GM18499 (cell line): ENCODE measurements around the gene TRAFD1.
"Not testable (repeated sequence)": the region's sequence is repeated elsewhere in the genome, so short reads cannot be mapped to it uniquely, and the experiment has no call there.

Experiments used
- ATAC-seq: cut with Tn5 transposase; IDR thresholded peaks from one replicate; pipeline ENCODE4 v1.9.1; 2021; ENCODE audit warnings: moderate number of reproducible peaks; ENCODE audit not compliant: insufficient read depth, unreplicated experiment

TRAFD1 gene

GRCh38 chr12:112125250-112125999 is at the start of gene TRAFD1:
Gene TRAFD1 (plus strand): TSS chr12:112125560. CDS start chr12:112130523, 4,963 bp downstream.
- peak; percentile 74 for ATAC-seq

GRCh38 chr12:112087055-112087850 is 38.1 kb upstream of the TRAFD1 start:
- ATAC-seq = no peak

- ATAC-seq = no peak
These were observed 37.5 kb upstream of the TRAFD1 start for GRCh38 chr12:112087851-112088250.

GRCh38 chr12:112091563-112091962 is 33.8 kb upstream of the TRAFD1 start:
- ATAC-seq = no peak

GRCh38 chr12:112096070-112096469 is 29.3 kb upstream of the TRAFD1 start:
- ATAC-seq = no peak

GRCh38 chr12:112096667-112097066 is 28.7 kb upstream of the TRAFD1 start:
- no peak for ATAC-seq

- ATAC-seq = no peak
These were observed 27.7 kb upstream of the TRAFD1 start for GRCh38 chr12:112097641-112098040.

- not testable (repeated sequence) for ATAC-seq
These were observed 24.9 kb upstream of the TRAFD1 start for GRCh38 chr12:112100500-112100899.

GRCh38 chr12:112102127-112102526 is 23.2 kb upstream of the TRAFD1 start:
- ATAC-seq = no peak

- not testable (repeated sequence) for ATAC-seq
These were observed 22.6 kb upstream of the TRAFD1 start for GRCh38 chr12:112102746-112103145.

- ATAC-seq = no peak
These were observed 21.4 kb upstream of the TRAFD1 start for GRCh38 chr12:112103758-112104503.

GRCh38 chr12:112105891-112106290 is 19.5 kb upstream of the TRAFD1 start:
- no peak for ATAC-seq

GRCh38 chr12:112107306-112108201 is 17.8 kb upstream of the TRAFD1 start:
- no peak for ATAC-seq

- no peak for ATAC-seq
These were observed 16.9 kb upstream of the TRAFD1 start, which contains the start of gene NAA25 for GRCh38 chr12:112108202-112109079. Gene NAA25 (minus strand): TSS chr12:112108783. CDS start chr12:112108773, 10 bp downstream.

GRCh38 chr12:112110787-112111662 is 14.3 kb upstream of the TRAFD1 start:
- not testable (repeated sequence) for ATAC-seq

GRCh38 chr12:112111931-112112330 is 13.4 kb upstream of the TRAFD1 start:
- no peak for ATAC-seq

GRCh38 chr12:112112409-112113133 is 12.8 kb upstream of the TRAFD1 start:
- no peak for ATAC-seq
